GM19463 (cell line): Measurements from ENCODE around the gene HOXA11.

Source experiments
- ATAC-seq: cut with Tn5 transposase; IDR thresholded peaks from one replicate; pipeline ENCODE4 v1.9.1; 2021; ENCODE audit warnings: mild to moderate bottlenecking, moderate library complexity; ENCODE audit not compliant: unreplicated experiment

Gene HOXA11

DNA sequence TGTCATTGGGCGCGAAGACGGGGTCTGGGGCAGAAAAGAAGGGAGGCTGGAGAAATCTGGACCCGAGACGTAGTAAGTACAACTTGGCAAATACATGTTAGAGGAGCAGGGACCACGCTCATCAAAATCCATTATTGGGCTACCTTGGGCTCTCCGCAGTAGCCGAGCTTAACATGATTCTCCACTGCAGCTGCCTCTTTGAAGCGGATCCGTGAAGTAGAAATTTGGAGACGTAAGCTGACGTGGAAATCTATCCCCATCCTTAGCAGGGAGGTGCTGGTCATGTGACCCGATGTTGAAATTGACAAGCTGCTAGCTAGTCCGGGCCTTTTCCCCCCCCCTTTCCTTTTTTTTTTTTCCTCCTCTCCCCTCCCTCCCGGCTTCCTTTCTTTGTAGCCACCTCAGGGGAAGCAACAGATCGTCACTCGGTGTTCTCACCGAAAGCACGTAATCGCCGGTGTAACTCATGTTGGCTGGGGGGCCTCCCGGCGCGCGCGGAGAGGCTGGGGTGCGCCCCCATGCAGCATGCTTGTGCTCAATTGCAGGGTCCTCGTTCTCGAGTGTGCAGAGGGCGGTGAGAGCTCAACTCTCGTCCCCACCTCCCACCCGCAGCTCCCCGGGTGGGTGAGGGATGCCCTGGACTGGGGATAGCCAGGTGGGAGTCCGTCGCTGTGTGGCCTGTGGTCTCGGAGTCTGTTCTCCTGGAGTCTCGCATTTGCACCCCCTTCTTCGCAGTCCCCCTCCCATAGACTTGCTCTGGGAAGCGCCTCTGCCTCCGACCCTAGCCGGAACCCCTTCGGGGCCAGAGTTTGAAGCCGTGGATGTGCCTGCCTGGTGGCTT lies at the start of gene HOXA11:
Gene HOXA11 (minus strand): TSS at position 220 of the 841 bp plus-strand sequence. CDS start 88 bp downstream, at position 132.
- no peak for ATAC-seq

DNA sequence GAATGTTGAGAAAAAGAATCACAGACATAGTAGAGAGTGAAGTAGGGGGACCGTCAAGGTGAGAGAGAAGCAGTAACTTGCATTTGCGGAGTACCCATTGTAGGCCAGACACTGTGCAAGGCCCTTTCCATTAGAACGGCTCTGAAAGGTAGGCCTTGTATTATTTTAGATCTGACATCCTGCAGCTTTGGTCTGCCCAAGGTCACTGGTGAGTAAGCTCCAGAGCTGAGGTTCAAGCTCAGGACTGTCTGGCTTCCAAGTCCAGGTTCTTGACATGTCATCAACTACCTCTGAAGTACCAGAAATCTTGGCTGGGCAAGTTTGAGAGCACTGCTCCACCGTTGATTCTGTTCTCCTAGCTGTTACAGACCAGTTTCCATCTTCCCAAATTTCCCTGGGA lies 44.4 kb upstream of the HOXA11 start:
- no peak for ATAC-seq

DNA sequence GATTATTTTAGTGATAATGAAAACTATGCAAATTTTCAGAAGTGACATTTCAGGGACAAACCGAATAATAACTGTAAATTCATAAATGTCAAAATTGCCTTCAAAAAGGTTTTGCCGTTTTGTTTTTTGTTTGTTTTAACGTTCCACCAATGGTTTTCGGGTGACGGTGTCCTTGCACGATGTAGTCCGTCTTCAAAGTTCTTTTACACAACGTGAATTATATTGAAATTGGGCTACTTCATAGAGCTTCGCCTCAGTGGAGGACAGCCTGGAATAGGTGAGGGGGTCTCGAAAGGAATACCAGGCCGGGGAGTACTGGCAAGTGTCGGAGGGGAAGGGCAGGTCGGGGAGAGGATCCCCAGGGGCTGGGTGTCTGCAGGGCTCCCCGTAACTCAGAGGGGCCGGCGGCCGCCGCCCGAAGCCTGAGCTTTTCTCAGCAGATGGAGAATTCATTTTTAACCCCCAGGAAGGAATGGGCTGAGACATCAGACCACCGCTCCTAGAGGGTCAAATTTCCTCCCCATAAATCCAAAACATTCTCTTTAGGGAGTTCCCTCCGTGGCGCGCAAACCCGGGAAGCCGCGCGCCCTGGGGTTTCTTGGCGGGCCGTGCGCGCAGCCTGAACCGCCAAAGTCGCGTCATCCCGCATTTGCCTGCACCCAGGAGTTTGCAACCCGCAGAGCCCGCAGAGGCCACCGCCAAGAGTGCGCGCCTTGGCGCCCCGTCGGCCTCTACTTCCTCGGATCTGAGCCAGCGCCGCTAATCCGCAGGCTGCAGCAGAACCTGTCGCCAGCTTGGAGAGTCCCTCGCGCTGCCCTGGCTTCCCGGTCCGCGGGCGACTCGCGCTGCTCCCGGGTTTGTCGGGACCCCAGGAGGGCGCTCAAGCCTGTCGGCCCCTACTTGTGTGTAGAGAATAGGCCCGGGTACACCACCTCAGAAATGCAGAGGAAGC lies 40.2 kb upstream of the HOXA11 start:
- ATAC-seq: no peak

DNA sequence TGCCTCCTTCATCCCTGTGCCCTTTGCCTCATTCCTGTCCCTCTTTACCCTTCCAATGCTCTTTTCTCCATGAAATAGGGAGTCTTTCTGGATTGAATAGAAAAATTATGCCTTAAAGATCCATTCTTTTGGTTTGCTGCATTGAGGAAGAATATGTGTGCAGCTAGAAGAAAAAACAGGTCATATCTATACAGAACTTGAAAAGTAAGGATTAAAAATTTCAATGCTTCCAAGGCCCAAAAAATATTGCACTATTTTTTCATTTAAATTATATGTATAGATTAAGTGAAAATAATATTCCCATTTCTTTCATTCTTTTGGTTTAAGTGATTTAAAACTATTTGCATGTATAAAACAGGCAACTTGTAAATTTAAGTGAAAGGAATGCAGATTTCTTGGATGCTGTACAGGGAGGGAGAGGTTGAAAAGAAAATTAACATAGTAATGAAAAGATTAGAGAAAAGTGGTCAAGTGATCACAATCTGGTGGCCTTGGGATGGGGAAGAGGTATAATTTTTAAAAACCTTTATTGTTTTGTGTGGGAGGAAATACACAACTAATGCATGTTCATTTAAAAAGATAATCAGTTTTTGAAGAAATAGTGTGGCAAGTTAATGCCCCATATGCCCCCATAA lies 39.0 kb upstream of the HOXA11 start:
- no peak for ATAC-seq

DNA sequence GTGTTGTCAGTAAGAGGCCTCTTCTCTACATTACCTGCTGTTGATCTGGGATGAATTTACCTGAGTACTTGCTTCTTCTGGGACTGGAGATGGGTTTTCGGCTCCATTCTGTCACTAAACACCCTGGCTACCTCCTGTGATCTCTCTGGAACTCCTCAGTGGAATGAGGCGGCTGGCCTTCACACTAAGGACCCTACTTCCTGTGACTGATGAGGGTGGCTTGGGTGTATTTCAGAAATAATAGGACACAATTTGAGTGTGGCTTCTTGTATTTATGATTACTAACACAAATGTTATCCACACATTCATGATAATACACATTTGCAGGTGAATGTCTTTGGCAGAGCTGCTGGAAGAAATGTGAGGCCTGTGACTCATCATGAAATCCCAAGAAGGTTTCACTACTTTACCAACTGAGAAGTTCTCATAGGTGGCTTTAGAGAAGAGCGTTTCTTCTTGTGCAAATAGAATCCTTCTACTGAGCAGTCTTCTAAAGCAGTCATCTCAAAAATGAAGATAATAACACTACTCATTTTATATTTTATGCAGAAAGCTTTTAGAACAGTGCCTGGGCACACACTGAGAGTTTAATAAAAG lies 36.3 kb upstream of the HOXA11 start:
- peak; percentile 68 for ATAC-seq

DNA sequence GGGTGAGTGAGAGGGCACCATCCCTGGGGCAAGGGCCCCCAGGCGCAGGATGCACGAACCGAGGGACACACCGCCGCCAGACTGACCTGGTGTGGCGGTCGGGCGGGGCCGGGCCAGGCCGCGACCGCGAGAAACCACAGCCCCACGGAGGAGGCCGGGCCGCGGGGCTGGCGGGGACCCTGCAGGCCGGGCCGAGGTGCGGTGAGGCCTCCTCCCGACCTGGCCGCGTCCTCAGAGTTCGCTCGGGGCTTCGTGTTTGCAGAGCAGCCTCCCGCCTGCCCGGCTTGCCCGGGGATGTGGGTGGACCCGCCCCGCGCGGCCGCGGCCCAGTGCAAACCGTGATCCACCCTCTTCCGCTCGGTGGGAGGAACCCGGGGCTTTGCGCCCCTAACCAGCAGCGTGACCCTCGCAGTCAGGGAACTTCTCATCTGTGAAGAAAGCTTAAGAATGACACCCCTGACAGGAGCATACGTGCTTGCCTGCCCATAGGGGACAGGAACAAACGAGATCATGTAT lies 35.5 kb upstream of the HOXA11 start:
- no peak for ATAC-seq

DNA sequence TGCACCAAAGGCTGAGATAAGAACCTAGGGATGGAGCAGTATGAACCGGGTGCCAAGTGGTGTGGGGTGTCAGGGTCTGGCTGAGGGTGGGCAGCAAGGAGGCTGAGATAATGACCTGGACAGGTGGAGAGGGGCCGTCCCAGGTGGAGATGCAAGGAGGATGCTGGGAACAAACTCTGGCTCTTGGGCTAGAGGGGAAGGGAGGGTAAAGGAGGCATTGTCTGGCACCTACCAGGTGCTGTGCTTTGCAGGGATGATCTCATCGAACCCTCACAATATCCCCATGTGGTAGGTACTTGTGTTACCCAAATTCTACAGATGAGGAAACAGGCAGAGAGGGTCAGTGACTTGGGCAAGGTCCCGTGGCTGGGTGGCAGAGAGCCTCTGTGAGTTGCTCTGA lies 34.8 kb upstream of the HOXA11 start:
- ATAC-seq: no peak

DNA sequence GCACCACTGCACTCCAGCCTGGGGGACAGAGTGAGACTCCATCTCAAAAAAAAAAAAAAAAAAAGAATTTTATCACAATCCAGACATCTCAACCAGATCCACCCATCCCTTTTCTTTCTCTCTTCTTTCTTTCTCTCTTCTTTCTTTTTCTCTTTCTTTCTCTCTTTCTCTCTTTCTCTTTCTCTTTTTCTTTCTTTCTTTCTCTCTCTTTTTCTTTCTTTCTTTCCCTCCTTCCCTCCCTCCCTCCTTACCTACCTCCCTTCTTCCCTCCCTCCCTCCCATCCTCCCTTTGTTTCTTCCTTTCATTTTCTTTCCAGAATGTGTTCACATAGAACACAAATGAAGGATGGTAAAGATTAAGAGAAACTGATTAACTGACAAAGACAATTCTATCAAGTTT lies 32.9 kb upstream of the HOXA11 start:
- ATAC-seq: no peak

DNA sequence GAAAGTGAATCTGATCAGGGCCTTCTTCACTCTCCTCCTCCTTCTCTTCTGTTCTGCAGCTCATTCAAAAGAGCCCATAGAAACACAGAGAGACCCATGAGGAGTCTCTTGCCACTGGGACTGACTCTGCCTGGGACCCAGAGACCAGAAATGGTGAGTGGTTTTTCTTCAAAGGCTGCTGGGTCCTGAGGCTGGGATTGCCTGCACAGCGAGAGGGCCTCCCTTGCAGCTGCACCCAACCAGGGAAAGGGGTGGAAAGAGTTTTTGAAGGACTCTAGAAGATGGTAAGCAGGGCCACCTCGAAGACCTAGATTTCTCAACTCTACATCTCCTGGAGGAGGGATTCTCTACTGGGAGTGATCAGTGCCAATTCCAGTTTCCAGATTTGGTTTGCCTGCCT lies 30.3 kb upstream of the HOXA11 start:
- no peak for ATAC-seq

DNA sequence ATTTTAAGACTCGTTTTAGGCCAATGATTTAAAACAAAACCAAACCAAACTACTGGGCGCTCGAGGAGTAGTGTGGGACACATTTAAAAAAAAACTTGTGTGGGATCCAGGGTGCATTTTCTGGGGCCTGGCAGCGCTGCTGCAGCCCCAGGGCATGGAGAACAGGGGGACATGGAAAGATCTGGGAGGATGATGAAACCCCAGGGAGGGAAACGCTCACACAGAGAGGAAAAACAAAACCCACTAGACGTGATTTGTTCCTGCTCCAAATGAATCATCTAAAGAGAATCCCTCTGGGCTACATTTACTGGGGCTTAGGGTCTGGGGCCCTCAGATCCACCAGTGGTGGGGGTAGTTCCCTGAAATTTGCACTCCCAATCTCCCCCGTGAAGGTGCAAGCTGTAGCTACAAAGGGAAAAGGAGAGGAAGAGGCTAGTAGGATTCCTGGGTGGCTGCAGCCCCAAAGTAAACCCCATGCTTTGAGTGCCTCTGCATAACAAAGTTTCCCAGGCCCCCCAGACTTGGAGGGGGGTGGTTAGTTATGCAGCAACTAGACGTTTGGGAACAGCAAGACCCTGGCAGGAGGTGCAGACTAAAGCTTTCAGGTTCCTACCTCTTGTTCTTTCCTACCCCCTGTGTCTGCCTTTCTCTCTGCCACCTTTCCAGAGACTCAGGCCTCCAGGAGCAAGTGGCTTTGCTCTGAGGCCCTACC lies 29.4 kb upstream of the HOXA11 start:
- ATAC-seq: no peak

DNA sequence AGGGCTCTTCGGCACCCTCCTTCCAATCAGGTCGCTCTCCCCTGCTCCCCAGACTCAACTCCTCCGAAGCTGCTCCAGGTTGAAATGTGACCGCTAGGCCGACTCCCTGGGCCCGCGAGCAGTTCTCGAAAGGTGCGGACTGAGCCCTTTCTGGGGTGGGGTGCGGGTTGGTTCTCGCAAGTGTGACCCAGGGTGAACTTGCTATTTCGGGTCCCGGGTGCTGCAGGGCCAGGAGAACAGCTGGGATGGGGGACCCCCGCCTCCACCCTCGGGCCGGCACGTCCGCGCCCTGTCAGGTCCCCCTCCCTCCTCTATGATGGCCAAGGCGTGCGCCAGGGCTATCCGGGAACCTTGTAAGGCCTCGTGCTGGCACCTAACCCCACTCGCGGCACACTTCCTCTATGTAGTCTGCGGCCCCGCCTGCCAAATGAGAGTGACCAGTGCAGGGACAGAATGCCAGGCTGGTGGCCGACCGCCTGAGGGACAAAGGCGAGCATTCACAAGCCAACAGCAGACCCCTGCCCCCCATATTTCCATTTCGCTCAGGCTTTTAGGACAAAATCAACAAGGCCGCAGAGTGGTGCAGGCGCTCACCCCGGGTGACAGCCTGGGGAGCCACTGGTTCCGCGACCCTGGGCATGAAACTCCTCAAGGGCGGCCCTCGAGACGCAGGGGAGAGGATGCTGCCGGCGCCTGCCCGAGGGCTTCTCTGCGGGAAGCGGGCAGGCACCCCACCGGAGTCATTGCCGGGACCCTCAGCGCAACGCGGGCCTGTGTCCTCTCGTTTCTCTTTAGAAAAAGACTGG lies 28.6 kb upstream of the HOXA11 start:
- ATAC-seq: no peak

DNA sequence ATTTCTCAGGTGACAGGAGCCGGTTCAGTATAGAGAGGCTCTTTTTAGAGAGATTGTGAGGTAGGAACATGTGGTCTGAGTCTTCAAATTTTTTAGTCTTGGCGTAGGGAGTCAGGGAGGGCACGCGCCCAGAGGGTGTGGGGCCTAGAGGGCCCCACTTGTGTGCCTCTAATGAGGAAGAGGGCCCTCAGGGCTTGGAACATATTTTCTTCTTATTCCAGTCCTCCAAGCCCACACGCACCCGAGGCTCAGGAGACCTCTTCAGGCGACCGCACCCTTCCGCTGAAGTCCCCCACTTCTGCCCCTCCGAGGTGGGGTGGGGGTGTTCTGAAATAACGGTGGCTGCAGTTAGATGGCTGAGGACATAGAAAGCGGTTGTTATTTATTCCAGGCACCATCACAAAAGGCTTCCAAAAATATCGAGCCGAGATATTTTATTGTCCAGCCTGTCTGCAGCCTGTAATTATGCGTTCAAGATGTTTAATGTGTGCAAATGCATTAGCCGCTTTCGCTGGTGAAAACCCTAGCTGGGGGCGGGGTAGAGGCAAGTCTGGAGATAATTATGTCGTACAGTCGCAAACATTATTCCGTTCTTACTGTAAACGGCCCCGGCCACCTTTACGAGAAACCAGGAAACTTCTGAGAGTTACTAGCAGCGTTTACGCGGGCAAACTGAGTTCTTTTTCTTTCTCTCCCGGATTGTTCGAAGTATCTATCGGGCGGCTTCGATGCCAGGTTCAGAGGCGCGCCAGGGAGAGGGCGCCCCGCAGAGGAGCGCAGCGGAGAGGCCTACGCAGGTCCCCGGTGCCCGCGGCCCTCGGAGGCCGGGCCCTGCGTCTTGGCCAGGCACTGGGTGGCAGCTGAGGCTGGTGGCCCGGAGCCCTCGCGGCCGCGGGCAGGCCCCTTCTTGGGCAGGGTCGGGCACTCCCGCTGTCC lies 27.7 kb upstream of the HOXA11 start:
- no peak for ATAC-seq

DNA sequence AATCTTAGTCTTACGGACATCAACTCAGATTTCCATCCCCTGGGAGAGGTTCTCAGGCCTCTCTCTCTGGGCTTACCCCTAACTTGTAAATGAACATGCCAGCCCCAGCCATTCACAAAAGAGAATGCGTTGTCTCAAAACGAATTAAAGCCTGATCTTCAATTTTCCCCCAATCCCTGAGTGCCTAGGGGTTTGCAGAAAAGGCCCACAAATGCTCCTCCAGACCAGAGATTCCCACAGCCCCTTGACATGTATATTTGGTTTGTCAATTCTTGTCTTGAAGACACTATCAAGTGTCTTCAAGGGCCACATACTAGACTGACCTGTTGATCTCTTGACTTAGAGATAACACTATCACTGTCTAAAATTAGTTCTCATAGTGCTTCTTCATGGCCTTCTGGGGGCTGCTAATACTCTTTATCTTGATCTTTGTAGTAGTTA lies 26.8 kb upstream of the HOXA11 start:
- ATAC-seq: no peak

DNA sequence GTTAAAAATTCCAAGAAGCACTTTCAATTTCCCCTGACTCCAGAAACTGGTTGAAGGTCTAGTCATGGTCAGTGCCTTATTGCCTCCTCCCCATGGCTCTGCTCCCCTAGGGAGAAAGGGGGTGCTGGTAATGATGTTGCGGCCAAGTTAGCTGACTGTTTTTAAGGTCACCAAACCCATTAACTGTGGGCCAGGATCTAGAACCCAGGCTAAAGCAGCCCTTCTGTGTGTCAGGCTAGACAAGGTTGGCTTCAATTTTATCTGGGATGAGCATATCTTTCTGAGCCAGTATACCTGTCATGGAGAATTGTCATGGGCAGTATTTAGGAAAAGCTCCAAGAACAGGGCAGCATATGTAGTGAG lies 26.0 kb upstream of the HOXA11 start:
- ATAC-seq: no peak

DNA sequence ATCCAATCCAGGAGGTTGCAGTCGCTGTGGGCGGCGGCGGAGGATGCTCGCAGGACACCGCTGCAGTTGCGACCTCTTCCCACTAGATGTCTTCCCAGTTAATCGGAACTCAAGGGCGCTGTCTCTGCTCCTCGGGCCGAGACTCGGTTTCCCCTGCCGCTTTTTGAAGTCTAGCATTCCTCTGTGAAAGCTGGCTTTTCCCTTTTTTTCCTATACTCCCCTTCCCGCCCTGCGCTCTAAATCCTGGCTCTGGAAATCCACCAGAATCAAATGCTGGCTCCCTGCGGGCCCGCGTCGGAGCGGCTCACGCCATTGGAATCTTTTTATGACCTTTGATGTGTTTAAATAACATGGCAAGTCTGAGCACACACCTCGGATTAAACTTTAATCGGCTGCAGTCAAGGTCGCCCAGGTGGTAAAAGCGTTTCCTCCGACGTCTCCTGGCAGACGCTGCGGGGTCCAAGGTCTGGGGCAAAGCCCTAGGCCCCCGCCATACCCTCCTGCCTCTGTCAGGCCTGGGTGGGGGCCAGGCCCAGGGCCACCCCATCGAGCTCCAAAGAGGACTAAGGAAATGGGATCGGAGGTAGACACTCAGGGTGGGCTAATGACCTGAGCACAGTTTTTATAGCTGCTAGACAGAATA lies 25.5 kb upstream of the HOXA11 start:
- peak; percentile 47 for ATAC-seq

DNA sequence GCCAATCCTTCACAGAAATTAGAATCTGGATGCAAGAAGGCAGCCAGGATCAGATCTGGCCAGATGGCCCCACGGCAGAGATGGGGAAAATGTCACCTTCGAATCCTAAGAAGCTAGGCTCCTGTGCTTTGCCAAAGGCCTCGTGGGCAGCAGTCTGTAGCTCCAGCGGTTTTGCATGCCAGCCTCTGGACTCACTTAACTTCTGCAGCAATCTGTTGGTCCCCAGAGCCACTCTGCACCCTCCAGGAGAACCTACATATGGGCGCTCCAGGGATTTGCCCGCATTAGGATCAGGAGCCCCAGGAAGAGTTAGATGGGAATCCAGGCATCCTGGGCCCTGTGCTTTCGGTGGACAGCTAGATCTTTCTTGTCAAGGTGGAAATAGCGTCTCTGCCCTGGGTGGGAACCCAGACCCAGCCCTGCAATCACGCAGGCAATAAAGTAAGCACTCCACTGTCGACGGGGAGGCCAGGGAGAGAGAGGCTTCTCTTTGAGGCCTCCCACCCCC lies 25.0 kb upstream of the HOXA11 start:
- ATAC-seq: no peak

DNA sequence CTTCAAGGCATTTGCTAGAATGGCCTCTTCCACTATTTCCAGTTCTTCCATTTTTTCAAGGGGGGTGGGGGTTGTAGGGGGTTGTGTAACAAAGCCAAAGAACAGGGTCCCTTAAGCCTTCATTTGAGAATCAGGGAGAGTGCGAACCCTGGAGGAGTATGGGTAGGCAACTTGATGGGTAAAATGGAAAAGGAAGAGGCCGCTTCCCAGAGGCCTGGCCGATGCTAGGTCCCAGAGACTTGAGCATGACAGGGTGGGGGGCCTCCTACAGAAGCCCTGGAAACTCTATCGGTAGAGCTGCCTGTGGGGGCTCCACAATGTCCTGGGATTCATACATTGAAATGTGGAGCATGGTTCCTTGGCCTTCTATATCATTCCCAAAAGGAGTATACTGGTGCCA lies 24.0 kb upstream of the HOXA11 start:
- no peak for ATAC-seq
